NCI-H187 (cell line): ENCODE results near the gene SYCE1L.
"Not testable (repeated sequence)": the region's sequence is repeated elsewhere in the genome, so short reads cannot be mapped to it uniquely, and the experiment has no call there.

Experiments
- DNase-seq, 2 experiments: peaks; one replicate each; lab custom pipeline; 2025; lab: John Stamatoyannopoulos, UW

The SYCE1L gene

DNA sequence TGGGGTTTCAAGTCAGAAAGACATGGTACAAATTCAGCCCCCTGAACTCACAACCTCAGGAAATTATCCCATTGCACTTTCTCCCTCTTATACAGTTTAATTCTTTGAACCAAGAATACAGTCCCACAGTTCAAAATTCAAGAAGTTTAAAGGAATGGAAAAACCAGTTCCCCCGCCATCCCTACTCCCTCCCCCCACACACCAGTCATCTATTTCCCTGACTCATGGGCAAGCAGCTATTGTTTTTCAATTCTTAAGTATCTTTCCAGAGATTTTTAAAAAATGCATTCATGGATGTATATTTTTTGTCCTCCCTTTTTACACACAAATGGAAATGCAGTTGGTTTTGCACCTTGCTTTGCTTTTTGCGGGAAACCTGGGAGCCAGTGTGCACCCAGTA lies 7.3 kb downstream of the SYCE1L start:
- no peak for DNase-seq

DNA sequence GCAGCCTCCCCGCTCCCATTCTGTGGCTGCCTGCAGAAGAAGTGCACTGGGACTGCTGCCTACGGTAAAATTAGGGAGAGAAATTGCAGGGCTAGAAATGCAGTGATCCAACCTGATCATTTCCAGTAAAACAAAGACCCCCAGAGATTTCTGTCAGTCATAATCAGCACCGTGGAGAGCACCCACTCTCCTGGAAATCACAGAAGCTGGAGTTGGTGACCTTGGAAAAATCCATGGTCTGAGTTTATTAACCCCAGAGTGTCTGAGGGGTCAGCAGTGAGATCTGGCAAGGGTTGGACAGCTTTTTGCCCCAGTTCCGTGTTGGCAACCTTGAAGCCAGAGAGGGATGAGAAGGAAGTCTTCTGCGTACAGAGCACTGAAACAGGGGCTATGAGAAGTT lies 7.8 kb downstream of the SYCE1L start:
- no peak for DNase-seq

DNA sequence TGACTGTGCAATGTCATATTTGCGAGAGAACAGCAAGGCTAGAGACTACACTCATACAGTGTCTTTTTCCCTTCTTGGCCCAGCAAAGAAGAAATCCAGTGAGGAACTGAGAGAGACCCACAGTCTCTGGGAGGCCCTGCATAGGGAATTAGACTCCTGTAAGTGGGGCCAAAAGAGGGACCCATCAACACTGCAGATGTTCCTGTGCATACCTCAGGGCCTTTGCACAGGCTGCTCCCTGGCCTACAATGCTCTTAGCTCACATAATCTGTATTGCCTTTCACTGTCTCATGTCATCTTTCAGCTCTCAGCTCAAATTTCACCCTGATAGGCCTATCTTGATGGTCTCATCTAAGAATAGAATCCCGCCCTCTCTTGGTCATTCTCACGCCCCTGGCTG lies 9.2 kb downstream of the SYCE1L start:
- no peak for DNase-seq

DNA sequence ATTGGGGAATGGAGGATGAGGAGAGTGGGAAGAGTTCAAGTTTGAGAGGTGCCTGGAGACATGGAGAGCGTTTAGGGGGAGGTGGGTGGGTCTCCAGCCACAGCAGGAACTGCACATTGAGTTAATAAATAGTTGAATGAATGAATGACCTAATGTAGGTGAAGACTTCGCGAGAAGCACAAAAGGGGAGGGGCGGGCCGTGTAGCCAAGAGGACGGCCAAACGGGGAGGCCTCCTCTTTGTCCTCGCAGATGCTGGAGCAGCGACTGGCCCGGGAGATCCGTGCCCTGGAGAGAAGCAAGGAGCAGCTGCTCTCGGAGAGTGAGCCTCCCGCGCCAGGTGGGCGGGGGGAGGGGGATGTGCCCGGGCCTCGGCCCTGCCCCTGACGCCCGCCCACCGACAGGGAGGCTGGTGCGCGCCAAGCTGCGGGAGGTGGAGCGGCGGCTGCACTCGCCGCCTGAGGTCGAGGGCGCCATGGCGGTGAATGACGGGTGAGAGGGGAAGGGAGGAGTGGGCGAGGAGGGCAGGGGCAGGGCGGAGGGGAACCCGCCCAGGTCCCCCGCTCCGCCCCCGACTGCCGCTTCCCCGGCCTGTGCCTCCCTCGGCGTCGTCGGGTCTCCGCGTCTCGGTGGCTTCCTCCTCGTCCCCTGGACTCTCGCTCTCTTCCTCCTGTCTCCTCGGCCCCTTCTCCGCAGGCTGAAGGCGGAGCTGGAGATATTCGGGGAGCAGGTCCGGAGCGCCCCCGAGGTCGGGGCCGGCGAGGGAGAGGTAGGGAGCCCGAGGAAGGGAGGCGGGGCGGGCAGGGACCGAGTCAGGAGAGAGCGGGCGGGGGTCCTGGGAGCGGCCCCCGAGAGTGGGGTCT lies 12.9 kb downstream of the SYCE1L start:
- peak; percentile 57 to 71 for DNase-seq

DNA sequence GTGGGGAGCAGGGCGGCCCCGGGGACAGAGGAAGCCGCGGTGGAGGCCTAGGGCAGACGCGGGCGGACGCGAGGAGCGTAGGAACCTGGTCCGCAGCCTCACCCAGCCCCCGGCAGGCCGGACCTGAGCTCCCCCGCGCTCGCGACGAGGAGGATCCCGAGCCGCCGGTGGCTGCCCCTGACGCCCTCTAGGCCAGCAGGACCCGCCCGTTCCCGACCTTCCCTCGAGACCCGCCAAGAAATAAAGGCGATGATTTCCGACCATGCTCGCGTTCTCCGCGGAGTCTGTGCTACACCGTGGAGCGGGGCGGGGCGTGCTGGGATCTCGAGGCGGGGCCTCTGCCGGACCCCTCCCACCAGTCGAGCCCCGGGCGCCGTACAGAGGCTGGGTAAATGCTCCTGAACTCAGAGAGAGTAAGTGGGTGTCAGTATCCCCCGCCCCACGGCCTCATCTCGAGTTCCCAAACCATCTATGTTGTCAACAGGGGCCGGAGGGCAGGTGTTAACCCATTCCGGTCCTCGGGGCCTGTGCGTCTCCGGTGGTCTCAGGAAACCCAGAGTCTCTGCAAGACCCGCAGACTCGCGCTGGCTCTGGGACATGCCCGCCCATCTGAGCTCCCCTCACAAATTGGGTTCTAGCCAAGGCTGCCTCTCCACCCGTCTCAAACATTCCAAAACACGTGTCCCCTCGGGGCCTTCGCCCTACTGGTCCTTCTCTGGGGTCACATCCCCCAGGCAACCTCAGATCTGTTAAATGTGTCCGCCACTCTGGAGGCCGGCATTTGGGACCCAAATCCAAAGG lies 13.7 kb downstream of the SYCE1L start:
- DNase-seq: peak in 1 of 2 experiments; percentile 13

DNA sequence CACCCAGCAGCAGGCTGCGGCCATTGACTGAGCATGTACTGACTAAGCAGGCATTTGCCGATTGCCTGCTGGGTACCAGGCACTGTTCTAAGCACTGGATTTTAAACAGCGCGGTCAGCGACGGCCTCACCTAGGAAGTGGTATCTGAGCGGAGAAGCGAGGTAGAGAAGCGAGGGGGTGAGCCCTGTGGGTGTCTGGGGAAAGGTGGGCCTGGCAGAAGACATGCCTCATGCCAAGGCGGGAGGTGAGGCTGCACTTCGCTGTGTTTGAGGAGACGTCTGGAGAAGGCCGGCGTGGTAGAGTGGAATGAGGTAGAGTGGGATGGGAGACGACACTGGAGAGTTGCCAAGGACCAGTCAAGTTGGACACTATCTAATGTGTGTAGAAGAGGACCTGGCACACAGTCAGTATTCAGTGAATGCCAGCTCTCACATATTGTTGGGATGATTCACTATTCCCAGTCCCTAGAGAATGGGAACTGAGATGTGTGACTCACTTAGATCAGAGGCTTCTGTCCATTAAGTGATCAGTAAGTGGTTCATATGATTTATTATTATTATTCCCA lies 14.4 kb downstream of the SYCE1L start:
- DNase-seq: no peak

DNA sequence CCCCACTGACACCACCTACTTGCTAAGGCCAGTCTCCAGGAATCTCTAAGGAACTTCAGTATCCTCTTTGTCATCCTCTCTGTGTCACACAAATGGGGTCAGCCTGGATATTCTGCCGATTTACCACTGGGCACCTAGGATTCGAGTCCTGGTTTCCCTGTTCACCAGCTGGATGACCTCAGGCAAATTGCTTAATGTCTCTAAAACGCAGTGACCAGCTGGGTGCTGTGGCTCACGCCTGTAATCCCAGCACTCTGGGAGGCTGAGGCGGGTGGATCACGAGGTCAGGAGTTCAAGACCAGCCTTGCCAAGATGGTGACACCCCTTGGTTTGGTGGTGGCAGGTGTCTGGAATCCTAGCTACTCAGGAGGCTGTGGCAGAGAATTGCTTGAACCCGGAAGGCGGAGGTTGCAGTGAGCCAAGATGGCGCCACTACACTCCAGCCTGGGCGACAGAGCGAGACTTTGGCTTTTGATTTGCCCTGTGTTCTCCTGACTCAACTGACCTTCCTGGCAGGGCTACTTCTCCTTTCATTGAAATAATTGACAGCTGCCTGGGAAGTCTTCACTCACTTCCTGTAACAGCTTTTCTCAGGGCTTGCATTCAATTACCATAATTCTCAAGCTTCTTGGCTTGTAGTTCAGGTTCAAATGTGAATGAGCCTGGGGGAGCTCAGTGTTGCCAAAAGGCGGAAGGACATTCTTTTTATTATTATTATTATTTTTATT lies 15.4 kb downstream of the SYCE1L start:
- DNase-seq: no peak

DNA sequence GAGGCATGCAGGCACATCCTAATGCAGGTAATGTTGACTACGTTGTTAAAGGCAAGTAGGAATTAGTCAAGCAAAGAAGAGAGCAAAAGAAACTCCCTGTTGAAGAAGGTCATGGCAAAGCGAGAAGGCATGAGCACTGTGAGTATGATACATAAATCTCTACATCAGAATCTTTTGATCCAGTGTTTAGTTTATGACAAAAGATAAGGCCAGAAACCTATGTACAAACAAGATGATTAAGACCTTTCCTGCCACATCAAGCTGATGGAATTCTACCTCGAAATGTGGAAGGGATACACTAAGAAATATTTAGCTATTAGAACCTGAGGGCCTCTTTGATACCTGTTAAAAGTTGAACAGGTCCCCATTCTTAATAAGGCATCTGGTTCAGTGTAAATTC lies 20.2 kb downstream of the SYCE1L start:
- no peak for DNase-seq

DNA sequence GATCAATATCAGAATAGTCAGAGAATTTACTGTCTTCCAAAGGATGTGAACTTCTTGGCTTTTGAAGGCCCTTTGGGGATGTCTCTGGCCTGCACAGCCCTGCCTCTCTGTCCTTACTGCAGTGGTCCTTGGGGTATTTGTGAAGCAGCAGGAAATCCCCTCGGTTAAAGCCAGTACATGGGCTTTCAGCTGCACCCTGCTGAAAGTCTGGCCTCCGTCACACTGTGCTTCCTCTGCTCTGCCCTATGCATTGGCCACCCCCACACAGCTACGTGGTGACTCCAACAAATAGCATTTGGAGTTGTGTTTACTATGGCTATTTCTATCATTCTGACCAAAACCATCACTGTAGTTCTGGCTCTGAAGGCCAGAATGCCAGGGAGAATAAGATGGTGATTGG lies 21.2 kb downstream of the SYCE1L start:
- no peak for DNase-seq

DNA sequence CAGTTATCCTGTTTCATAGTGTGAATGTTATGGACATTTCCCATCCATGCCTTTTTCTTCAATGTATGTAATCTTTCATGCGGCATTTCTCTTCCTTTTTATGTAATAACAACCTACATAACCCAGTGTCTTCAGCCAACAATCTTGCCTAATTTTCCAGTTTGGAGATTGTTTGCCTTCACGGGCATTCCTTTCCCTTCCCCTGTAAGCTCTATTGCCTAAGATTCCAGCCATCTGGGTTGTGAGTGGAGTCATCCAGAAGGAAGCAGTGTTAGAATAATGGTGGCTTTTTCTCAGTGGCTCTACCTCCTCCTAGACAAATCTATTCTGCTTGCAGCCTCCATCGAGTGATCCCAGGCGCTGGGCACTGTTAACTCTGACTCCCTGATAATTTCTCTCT lies 22.3 kb downstream of the SYCE1L start:
- DNase-seq: no peak

DNA sequence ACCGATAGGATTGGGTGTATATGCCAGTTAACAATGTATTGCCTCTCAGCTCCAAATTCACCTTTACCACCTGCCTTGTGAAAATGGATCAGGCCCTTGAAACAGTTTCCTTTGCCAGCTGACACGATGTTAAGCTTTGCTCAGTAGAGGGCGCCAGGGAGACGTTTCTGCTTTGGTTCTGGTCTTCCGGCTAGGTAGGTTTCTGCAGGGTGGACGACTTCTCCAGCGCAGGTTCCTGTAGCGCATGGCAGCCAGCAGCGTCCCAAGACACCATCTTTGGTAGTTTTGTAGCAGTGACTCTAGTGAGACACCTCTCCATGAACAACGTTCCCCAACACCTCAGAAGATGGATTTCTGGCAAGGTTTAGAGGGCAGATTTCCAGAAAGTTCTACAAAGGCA lies 24.0 kb downstream of the SYCE1L start:
- DNase-seq: no peak

DNA sequence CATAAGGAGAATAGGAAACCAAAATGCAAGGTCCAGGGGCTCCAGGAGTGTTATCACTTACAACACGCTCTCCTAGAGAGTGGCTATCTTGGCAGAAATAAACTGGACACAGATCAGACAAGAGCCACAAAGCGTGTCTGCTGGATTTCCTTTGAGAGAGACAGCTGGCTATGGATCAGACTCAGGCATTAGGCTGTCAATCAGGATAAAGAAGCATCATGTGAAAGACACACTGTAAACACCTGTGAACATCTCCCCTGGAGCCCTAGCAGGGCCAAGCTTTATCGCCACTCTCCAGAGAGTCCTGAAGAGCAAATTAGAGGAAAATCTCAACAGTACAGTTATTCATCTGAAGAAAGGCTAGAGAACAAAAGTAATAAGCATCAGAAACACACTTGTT lies 26.0 kb downstream of the SYCE1L start:
- DNase-seq: no peak

DNA sequence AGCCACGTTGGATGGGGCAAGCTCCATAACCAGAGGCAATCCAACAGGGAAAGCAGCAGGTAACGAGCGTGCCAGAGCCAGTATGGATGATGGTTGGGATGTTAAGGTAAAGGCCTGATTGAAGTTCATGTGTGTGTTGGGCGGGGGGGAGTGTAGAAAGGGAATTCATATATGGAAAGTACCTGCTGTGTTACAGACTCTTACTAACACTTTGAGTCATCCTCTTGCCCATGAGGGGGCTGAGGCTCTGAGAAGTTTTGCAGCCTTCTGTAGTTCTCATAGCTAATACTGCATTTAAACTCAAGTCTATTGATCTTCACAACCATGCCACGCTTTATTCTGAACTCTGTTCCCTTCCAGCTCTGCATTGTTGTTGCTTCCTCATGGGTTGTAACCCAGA lies 28.5 kb downstream of the SYCE1L start:
- DNase-seq: no peak

DNA sequence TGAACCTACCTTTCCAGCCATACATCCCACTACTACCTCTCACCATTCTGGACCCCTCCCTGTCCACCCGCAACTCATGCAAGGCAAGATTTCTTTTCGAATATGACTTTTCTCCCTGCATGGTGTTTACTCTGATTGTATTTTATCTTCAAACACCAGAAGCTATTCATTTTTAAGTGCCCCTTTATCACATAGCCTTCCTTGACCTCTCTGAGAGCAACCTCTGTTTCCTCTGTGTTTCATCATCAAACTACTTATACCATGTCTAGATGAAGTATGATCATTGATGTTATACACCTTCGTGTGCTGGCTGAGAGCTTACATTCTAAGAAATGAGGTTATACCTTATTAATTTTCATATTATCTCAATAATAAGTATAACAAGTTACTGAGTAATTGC lies 31.8 kb downstream of the SYCE1L start:
- DNase-seq: no peak

DNA sequence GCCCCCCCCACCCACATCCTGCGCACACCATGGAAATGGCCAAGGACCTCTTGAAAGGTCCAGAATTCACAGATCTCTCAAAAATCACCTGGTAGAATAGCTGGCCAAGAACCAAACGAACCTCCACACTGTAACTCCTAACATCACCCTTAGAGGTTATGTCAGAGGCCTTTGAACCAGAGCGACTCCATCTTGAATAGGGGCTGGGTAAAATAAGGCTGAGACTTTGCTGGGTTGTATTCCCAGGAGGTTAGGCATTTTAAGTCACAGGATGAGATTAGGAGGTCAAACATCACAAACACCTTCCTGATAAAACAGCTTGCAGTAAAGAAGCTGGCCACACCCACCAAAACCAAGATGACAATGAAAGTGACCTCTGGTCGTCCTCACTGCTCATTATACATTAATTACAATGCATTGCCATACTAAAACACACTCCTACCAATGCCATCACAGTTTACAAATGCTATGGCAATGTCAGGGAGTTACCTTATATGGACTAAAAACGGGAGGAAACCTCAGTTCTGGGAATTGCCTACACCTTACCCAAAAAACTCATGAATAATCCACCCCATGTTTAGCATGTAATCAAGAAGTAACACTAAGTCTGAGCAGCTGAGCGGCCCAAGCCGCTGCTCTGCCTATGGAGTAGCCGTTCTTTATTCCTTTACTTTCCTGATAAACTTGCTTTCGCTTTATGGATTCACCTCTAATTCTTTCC lies 34.8 kb downstream of the SYCE1L start:
- no peak for DNase-seq

DNA sequence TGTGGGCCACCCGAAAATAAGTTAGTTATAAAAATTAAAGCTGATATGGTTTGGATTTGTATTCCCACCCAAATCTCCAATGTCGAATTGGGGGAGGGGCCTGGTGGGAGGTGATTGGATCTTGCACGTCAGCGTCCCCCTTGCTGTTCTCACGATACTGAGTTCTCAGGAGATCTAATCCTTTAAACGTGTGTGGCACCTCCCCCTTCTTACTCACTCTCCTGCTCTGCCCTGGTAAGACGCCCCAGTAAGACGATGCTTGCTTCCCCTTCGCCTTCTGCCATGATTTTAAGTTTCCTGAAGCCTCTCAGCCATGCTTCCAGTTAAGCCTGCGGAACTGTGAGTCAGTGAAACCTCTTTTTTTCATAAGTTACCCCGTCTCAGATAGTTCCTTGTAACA lies 35.4 kb downstream of the SYCE1L start:
- DNase-seq: no peak

DNA sequence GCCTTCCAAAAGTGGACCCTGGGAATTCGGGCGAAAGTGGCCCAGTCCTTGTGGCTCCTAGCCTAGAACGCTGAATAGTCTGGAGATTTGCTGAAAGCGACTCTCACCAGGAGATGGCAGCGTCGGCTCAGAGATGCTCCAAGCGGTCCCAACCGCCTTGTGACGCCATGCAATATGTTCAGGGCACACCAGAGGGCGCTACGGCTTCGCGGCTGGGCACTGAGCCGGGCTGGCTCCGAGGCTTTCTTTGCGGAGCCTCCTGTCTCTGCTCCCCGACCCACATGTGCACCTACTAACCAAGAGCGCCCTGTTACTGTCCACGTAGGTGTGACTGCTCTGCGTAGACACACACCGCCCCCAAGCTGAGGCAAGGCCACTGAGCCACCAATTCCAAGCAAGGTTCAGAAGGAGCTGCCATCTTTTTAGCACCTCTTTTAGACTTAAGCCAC lies 36.9 kb downstream of the SYCE1L start:
- DNase-seq: peak; percentile 42 to 47

DNA sequence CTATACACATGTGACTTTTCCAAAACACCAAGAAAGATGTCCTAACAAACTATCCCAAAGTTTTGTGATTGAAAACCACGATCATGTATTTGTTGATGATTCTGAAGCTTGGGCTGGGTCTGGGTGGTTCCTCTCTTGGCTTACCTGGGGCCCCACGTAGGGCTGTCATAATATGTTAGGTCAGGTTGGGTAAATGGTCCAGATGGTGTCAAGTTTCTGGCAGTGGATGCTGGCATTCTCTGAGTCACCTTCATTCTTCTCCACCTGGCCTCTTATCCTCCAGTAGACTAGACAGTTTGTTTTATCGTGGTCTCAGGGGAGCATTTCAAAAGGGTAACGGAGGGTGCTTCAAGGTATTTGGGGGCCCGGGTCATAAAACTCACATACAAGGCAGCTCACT lies 39.4 kb downstream of the SYCE1L start:
- DNase-seq: peak; percentile 32 to 38

DNA sequence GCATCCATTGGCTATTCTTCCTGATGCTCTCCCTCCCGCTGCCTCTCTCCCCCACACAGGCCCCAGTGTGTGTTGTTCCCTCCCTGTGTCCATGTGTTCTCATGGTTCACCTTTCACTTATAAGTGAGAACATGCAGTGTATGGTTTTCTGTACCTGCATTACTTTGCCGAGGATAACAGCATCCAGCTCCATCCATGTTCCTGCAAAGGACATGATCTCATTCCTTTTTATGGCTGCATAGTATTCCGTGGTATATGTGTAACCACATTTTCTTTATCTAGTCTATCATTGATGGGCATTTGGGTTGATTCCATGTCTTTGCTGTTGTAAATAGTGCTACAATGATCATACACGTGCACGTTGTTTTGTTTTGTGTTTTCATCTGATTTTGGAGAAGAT lies 43.3 kb downstream of the SYCE1L start:
- not testable (repeated sequence) for DNase-seq

DNA sequence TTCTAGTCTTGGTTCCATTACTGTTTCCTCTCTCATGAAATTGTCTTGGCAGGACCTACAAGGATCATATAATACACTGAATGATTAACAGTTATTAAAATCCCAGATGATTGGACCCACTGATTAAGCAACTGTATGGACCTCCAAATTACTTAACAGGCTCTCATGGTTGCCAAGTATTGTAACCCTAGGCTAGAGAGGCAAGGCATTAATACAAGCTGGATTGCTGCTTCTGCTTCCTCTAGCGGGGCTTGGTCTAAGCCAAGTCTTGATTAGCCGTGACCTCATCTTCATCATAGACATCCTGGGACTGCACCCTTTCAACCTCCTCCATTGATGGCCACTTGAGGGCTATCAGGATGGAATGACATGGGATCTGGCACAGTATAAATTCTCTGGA lies 46.9 kb downstream of the SYCE1L start:
- no peak for DNase-seq

DNA sequence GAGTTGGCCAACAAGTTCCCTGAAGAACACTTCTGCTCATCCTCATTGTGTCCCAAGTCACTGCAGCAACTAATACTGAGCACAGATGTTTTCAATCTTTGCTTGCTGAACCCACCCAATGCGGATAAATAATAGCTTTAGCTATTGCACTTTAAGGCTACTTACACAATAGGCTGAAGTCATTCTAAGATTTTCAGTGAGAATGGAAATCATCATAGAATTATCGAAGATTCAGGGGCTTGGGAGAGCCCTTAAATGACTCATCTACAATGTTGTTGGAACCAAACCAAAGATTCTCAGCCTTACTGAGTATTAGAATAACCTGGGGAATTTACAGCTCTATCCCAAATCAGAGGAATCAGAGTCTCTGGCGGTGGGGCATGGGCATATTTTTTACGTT lies 51.2 kb downstream of the SYCE1L start:
- DNase-seq: no peak
